ENCODE results near the gene CFAP298.

The CFAP298 gene

GRCh38 chr21:32590130-32590529 lies 22.0 kb downstream of the CFAP298 start (continued):
- no peak for TF ChIP-seq CSRNP3 (CRISPR knock-in tag; IDR thresholded peaks at IDR 0.05)

- ATAC-seq, result no peak
- no peak for TF ChIP-seq ZFP3 (CRISPR knock-in tag; IDR thresholded peaks at IDR 0.05)
- no peak for TF ChIP-seq ZNF8 (CRISPR knock-in tag; IDR thresholded peaks at IDR 0.05)
- TF ChIP-seq PATZ1 (CRISPR knock-in tag; IDR thresholded peaks at IDR 0.05; ENCODE audit: borderline replicate concordance), result no peak
- TF ChIP-seq PPARA (CRISPR knock-in tag; IDR thresholded peaks at IDR 0.05; ENCODE audit: borderline replicate concordance), result no peak
- TF ChIP-seq CSRNP3 (CRISPR knock-in tag; IDR thresholded peaks at IDR 0.05), result no peak
- no peak for TF ChIP-seq OSR1 (CRISPR knock-in tag; IDR thresholded peaks at IDR 0.05)
- TF ChIP-seq ZNF565 (CRISPR knock-in tag; conservative IDR thresholded peaks at IDR 0.05; ENCODE audit: low read depth), result no peak
- TF ChIP-seq ISL1 (CRISPR knock-in tag; IDR thresholded peaks at IDR 0.05), result no peak
- no peak for TF ChIP-seq SNAI2 (CRISPR knock-in tag; IDR thresholded peaks at IDR 0.05)
- TF ChIP-seq POU6F1 (CRISPR knock-in tag; IDR thresholded peaks at IDR 0.05; ENCODE audit: borderline replicate concordance, low read depth), result no peak
- no peak for TF ChIP-seq ARNTL (CRISPR knock-in tag; IDR thresholded peaks at IDR 0.05; ENCODE audit: borderline replicate concordance, low read depth)
Measured at GRCh38 chr21:32587651-32588050, 24.5 kb downstream of the CFAP298 start.

- no peak for ATAC-seq
- no peak for TF ChIP-seq PPARA (CRISPR knock-in tag; IDR thresholded peaks at IDR 0.05; ENCODE audit: borderline replicate concordance)
- TF ChIP-seq CSDC2 (CRISPR knock-in tag; IDR thresholded peaks at IDR 0.05), result no peak
- TF ChIP-seq BACH2 (CRISPR knock-in tag; IDR thresholded peaks at IDR 0.05; ENCODE audit: borderline replicate concordance), result no peak
- TF ChIP-seq TCF4 (CRISPR knock-in tag; IDR thresholded peaks at IDR 0.05; ENCODE audit: borderline replicate concordance), result no peak
- no peak for TF ChIP-seq CSRNP3 (CRISPR knock-in tag; IDR thresholded peaks at IDR 0.05)
- no peak for TF ChIP-seq ZC3H10 (CRISPR knock-in tag; IDR thresholded peaks at IDR 0.05)
- TF ChIP-seq ISL1 (CRISPR knock-in tag; IDR thresholded peaks at IDR 0.05), result no peak
Measured at GRCh38 chr21:32587120-32587519, 25.1 kb downstream of the CFAP298 start.

- ATAC-seq, result no peak
- no peak for TF ChIP-seq POU6F1 (CRISPR knock-in tag; IDR thresholded peaks at IDR 0.05; ENCODE audit: borderline replicate concordance, low read depth)
- no peak for TF ChIP-seq TOX (CRISPR knock-in tag; IDR thresholded peaks at IDR 0.05; ENCODE audit: borderline replicate concordance)
- no peak for TF ChIP-seq CSRNP3 (CRISPR knock-in tag; IDR thresholded peaks at IDR 0.05)
- no peak for TF ChIP-seq TCF4 (CRISPR knock-in tag; IDR thresholded peaks at IDR 0.05; ENCODE audit: borderline replicate concordance)
- TF ChIP-seq ZFP3 (CRISPR knock-in tag; IDR thresholded peaks at IDR 0.05), result no peak
- TF ChIP-seq ISL1 (CRISPR knock-in tag; IDR thresholded peaks at IDR 0.05), result no peak
- TF ChIP-seq ESRRG (CRISPR knock-in tag; IDR thresholded peaks at IDR 0.05), result no peak
- TF ChIP-seq TSHZ2 (CRISPR knock-in tag; IDR thresholded peaks at IDR 0.05), result no peak
- no peak for TF ChIP-seq GLIS3 (CRISPR knock-in tag; IDR thresholded peaks at IDR 0.05)
- TF ChIP-seq RARB (CRISPR knock-in tag; IDR thresholded peaks at IDR 0.05), result no peak
- no peak for TF ChIP-seq SNAI2 (CRISPR knock-in tag; IDR thresholded peaks at IDR 0.05)
- TF ChIP-seq ZFP30 (CRISPR knock-in tag; IDR thresholded peaks at IDR 0.05), result no peak
- TF ChIP-seq OSR1 (CRISPR knock-in tag; IDR thresholded peaks at IDR 0.05), result no peak
Measured at GRCh38 chr21:32585970-32586369, 26.2 kb downstream of the CFAP298 start.

All from SK-N-SH treated with all-trans-retinoic acid at 6 μM for 48 hours (cell line).